Ovary (tissue), 9 donors: ENCODE results near the gene FGFBP1. TPM values are rescaled to one million over a fixed set of nuclear protein-coding genes. Genes with fewer than 3 reads are reported as not detected.

Source experiments
- DNase-seq, 5 donors: peaks; one replicate each; pipeline ENCODE4 v3.0.0-alpha.2; 2019 to 2020
- H3K27ac ChIP-seq, 2 donors: fragments of 200-600 bp; one replicate each; pipeline versions ENCODE4 v1.5.1 to v1.8.0; 2019 to 2022
- H3K27me3 ChIP-seq: fragments of 200-600 bp; one replicate; pipeline ENCODE4 v1.8.0; 2022
- H3K36me3 ChIP-seq: fragments of 200-600 bp; sonication (generic); one replicate; pipeline ENCODE4 v1.5.1; 2019
- H3K4me1 ChIP-seq: one replicate; pipeline ENCODE4 v1.8.1; 2013; ENCODE audit warnings: mild to moderate bottlenecking, moderate library complexity; ENCODE audit not compliant: insufficient read depth
- H3K4me3 ChIP-seq: fragments of 200-600 bp; sonication (generic); one replicate; pipeline ENCODE4 v1.5.1; 2017
- H3K9me3 ChIP-seq, 2 donors: fragments of 200-600 bp in 1 of 2; sonication (generic) in 1 of 2; one replicate each; pipeline versions ENCODE4 v1.5.1 to v1.8.1; 2013 to 2019; ENCODE audit warnings: mild to moderate bottlenecking in 1 of 2, moderate library complexity in 1 of 2
- EP300 ChIP-seq: sonication (generic); formaldehyde crosslinking; IDR thresholded peaks from one replicate; pipeline ENCODE4 v1.6.1; 2017; ENCODE audit warnings: antibody characterized with exemption
- POLR2A ChIP-seq: fragments of 450-650 bp; IDR thresholded peaks from one replicate; pipeline ENCODE4 v1.6.1; 2017; ENCODE audit warnings: antibody characterized with exemption, mild to moderate bottlenecking, moderate library complexity
- WGBS, 3 donors: extraction: QIAGEN DNeasy Blood & Tissue Kit in 1 of 3; methylation state at CpG; one replicate each; pipeline versions ENCODE4 v1.1.5 to v1.1.7; 2013 to 2017; 5-methylcytosine and 5-hydroxymethylcytosine counted together
- intact Hi-C, 4 donors: fragments of 100-400 bp; cut with DNase I; formaldehyde crosslinking; loops; one replicate each; pipeline versions ENCODE4 v1.11.0 to v1.15.1; 2022 to 2023
- polyA plus RNA-seq, 2 donors: library from polyadenylated mRNA; stranded (reverse); fragments of 200-250 nt in 1 of 2; fragments of 350-450 nt in 1 of 2; fragmentation: Illumina TruSeq in 1 of 2; extraction: RNeasy Lipid Tissue Mini Kit (QIAGEN cat#74804) in 1 of 2; gene quantifications; one replicate each; pipeline ENCODE4 v1.2.3, GENCODE V29; 2013 to 2014
- total RNA-seq, 7 donors: library from RNA; depleted of rRNA in 2 of 7; stranded (reverse); fragments of >200 nt in 2 of 7; fragmentation: NEBNext Ultra II Directional in 3 of 7; extraction: Animal tissue kit (Norgen Biotek cat#: 25700) in 3 of 7; gene quantifications; one replicate each; pipeline versions ENCODE4 v1.1.0 to v1.2.4, GENCODE V29; 2016 to 2023
- TF ChIP-seq, protein P1 (sequence below), 3 donors: fragments of 450-650 bp in 2 of 3; fragments of 200-600 bp in 1 of 3; IDR thresholded peaks; one replicate each; pipeline versions ENCODE4 v1.5.1 to v1.8.0; 2016 to 2022; ENCODE audit warnings: antibody characterized with exemption in 3 of 3, mild to moderate bottlenecking in 1 of 3
- donor health status: DM: no; HTN: no; CAD: no; lungs with moderate emphysema.
- donor health status: DM: no; HTN: no; CAD: no.
- donor health status: Bipolar disorder and iron deficiency.
- donor health status: DM: yes; HTN: yes; CAD: no.
- donor health status: DM: no; HTN: no; CAD: no.
- donor health status: DM: yes; HTN: yes; CAD: no.

The FGFBP1 gene
- total and polyA plus RNA-seq, 9 donors, result 0.36 to 1.4 TPM; not detected in 7

DNA sequence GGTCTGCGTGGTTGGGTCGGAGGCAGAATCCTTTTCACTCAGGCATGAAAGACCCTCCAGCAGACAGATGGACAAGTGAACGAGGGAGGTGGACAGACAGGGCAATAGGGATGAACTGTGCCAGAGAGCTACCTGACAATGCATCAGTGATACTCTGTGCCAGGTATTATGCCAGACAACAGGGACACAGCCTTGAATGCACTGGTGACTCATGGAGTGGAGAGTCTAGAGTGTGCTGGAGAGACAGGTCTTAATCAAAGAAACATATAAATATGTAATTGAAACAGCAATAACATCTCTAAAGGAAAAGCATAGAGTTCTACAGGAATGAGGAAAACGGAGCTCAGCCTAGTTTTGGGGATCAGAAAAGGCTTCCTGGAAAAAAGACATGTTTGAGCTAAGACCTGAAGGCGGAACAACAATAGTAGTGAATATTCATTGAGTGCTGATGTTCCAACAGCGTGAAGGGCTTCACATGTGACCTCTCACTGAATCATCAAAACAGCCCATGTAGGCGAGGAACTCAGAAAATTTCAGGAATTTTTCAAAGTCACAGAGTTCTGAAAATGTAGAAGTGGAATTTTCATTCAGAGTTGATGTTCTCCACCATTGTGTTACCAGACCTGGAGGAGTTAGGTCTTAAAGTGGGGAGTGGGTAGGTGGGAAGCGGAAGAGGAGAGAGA lies 44.4 kb upstream of the FGFBP1 start:
- H3K4me1 ChIP-seq, result no peaks in the 10 kb centered on the region
- H3K27ac ChIP-seq, result no peak overlapping the region
- no peak for TF ChIP-seq EP300
- TF ChIP-seq POLR2A, result no peak
- TF ChIP-seq, protein P1, sequence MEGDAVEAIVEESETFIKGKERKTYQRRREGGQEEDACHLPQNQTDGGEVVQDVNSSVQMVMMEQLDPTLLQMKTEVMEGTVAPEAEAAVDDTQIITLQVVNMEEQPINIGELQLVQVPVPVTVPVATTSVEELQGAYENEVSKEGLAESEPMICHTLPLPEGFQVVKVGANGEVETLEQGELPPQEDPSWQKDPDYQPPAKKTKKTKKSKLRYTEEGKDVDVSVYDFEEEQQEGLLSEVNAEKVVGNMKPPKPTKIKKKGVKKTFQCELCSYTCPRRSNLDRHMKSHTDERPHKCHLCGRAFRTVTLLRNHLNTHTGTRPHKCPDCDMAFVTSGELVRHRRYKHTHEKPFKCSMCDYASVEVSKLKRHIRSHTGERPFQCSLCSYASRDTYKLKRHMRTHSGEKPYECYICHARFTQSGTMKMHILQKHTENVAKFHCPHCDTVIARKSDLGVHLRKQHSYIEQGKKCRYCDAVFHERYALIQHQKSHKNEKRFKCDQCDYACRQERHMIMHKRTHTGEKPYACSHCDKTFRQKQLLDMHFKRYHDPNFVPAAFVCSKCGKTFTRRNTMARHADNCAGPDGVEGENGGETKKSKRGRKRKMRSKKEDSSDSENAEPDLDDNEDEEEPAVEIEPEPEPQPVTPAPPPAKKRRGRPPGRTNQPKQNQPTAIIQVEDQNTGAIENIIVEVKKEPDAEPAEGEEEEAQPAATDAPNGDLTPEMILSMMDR (IDR thresholded peaks at IDR 0.05), result no peak
- H3K4me3 ChIP-seq, result no peak overlapping the region
- H3K27me3 ChIP-seq, result no peaks in the 10 kb centered on the region
- intact Hi-C loops, result no loop called here
- H3K9me3 ChIP-seq, result no peaks in the 10 kb centered on the region
- H3K36me3 ChIP-seq, result no peaks in the 10 kb centered on the region
- no peak for DNase-seq
- 74 to 82% (median 81%) methylated on average over 8 of the region's 8 CpGs for WGBS, 3 donors

DNA sequence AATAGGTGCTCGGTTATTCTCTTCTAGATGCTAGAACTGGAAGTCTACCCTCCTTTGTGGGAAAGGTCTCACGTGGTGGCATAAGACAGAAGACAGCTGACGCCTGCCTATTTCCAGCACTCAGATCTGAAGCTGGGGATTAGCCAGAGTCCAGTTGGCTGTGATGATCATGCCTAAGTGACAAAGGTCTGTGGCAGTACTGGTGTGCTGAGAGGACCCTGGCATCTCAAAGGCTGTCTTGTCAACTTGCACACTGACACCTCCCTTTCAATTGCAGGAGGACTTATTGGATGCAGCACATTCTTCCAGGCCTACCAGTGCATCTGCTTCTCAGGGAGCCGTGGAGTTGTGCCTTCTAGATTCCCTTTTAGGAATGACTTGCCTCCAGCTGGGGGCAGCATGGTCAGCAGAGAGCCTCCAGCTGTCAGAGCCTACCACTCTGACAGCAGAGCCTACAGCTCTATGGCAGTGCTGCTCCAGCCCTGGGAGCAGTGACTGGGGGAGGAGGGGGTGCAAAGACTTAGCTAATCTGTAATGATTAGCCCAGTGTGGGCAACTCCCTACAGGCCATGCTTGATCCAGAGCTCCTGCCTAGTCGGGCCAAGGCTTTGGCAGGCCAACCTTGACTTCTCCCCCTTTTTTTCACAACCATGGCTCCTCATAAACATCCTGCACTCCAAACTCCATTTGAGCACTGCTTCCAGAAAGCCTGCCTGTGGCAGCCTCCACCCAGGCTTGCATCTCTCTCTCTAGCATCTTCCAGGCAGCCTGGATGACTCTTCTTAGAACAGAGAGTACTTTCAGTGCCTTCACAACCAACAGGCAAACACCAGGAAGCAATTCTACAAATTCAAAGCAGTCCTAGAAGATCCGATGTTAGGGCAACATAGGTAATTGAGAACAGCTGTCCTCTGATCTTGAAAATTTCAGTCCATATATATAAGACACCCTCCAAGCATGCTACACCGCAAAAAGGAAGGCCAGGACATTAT lies 38.2 kb upstream of the FGFBP1 start:
- no peaks in the 10 kb centered on the region for H3K4me1 ChIP-seq
- no peak for TF ChIP-seq POLR2A
- TF ChIP-seq, protein P1 (IDR thresholded peaks at IDR 0.05), result no peak
- no peak for TF ChIP-seq EP300
- 57 to 68% (median 60%) methylated on average over 7 of the region's 7 CpGs for WGBS, 3 donors

DNA sequence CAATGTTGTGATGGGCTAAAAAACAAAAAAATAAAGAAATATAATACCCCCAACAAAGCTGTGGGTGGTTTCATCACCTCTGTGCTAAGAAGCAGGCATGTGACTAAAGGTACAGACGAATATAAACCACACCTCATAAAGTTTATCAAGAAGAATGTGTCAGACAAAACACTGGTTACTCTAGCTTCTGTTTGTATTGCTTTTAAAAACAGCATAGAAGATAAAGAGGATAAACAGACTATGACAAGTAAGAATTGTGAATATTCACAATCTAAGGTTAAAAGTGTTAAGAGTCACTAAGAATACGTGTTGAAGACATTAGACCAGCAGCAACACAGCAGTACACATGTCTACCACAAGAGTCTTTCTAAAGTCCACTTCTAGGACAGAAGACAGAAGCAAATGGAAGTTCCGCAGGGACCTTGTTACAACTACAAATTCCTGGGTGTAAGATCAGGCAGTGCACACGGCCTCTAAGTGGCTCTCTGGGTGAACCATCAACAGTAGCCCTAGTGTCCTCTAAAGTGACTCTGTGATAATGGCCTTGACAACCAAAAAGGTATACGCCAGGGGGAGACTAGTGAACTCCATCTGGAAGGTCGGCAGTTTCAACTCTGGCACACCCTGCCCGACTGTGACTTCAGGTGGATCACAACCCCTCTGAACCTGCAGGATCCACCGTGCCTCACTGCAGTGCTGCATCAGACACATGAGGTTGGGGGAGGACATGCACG lies 32.7 kb upstream of the FGFBP1 start:
- TF ChIP-seq, protein P1 (IDR thresholded peaks at IDR 0.05), result no peak
- TF ChIP-seq POLR2A (no peak), EP300 (no peak)
- Histone ChIP-seq H3K4me3 (no peak overlapping the region), H3K9me3 (no peaks in the 10 kb centered on the region), H3K27me3 (no peaks in the 10 kb centered on the region), H3K27ac (no peak overlapping the region), H3K4me1 (no peaks in the 10 kb centered on the region), H3K36me3 (no peaks in the 10 kb centered on the region)
- 77 to 84% (median 82%) methylated on average over 9 of the region's 9 CpGs for WGBS, 3 donors
- DNase-seq, result no peak
- intact Hi-C loops, result no loop called here

More for the DNA sequence above, 38.2 kb upstream of the FGFBP1 start:
- Histone ChIP-seq H3K27ac (no peak overlapping the region), H3K4me3 (no peak overlapping the region), H3K27me3 (no peaks in the 10 kb centered on the region), H3K9me3 (no peaks in the 10 kb centered on the region), H3K36me3 (no peaks in the 10 kb centered on the region)
- intact Hi-C loops, result no loop called here
- no peak for DNase-seq
